ENCODE data around the gene IGSF3. TPM values are rescaled to one million over a fixed set of nuclear protein-coding genes. Genes with fewer than 3 reads are reported as not detected.

Gene IGSF3
- total RNA-seq, 4 donors from 2014 or later: 0.25 to 1.2 (median 0.72) TPM

DNA sequence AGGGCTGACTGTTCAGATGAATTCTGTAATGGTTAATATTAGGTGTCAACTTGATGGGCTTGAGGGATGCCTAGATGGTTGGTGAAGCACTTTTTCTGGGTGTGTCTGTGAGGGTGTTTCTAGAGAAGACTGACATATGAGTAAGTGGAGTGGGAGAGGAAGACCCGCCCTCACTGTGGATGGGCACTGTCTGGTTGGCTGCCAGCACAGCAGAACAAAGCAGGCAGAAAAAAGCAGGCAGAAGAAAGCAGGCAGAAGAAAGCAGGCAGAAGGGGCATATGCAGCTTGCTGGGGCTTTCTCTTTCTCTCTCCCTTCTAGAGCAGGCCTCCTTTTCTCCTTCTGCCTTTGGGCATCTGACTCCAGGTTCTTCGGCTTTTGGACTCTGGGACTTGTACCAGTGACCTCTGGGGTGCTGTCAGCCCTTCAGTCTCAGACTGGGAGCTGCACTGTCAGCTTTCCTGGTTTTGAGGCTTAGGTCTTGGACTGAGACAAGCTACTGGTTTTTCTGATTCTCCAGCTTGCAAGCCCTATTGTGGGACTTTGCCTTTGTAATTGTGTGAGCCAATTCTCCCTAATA lies 43.8 kb upstream of the IGSF3 start:
- H3K27ac ChIP-seq: no peak overlapping the region
- in situ Hi-C loops (cut with MboI; ENCODE audit: low sequenced_read_pairs in 4 of 4): no loop called here
- no peaks in the 10 kb centered on the region for H3K9me3 ChIP-seq
- DNase-seq (no peak), ATAC-seq (no peak)
- no peaks in the 10 kb centered on the region for H3K4me1 ChIP-seq
- no peak overlapping the region for H3K4me3 ChIP-seq
- H3K36me3 ChIP-seq: no peaks in the 10 kb centered on the region
- peaks cover 0 to 2% (median 0%) of the 10 kb centered on the region in 3 donors for H3K27me3 ChIP-seq
- no peak for TF ChIP-seq POLR2A (IDR thresholded peaks at IDR 0.05)
- TF ChIP-seq, protein P1, sequence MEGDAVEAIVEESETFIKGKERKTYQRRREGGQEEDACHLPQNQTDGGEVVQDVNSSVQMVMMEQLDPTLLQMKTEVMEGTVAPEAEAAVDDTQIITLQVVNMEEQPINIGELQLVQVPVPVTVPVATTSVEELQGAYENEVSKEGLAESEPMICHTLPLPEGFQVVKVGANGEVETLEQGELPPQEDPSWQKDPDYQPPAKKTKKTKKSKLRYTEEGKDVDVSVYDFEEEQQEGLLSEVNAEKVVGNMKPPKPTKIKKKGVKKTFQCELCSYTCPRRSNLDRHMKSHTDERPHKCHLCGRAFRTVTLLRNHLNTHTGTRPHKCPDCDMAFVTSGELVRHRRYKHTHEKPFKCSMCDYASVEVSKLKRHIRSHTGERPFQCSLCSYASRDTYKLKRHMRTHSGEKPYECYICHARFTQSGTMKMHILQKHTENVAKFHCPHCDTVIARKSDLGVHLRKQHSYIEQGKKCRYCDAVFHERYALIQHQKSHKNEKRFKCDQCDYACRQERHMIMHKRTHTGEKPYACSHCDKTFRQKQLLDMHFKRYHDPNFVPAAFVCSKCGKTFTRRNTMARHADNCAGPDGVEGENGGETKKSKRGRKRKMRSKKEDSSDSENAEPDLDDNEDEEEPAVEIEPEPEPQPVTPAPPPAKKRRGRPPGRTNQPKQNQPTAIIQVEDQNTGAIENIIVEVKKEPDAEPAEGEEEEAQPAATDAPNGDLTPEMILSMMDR (IDR thresholded peaks at IDR 0.05 in 4 of 5, conservative IDR thresholded peaks at IDR 0.05 in 1 of 5): no peak
- intact Hi-C loops (cut with DNase I; ENCODE audit: low total_unique reads): no loop called here

DNA sequence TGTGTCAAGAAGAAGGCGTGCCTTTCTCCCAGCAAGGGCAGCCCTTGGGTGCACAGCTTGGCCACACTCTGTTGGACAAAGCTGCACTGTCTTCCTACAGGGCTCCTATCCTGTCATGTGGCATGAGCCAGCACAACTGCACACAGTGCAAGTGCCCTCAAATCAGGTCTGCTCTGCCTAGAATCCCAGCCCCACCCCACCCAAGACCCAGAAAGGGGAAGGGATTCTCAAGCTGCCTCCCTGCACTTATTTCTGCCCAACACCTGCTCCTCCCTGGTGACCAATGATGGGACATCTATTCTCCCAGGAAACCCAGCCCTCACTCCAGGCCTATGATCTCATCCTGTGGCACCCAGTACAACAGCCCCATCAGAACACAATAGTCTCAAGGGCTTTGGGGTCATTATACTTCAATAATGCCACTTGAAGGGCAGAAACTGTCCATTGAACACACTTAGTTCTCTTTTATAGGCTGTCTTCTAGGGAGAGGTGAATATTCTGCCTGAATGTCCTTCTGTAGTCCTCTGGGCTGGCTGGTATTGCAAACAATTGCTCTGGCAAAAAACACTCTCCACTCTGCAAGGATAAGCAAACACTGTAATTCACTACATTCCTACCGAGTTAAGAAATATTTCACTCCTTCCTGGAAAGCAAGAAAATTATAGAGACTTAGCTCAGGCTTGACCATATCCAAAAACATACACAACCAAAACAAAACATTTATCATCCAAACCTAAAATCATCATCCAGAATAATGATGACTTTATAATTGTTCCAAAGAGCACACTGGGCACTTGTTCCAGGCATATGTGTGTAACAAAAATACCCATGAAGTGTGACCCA lies 43.1 kb upstream of the IGSF3 start:
- Histone ChIP-seq H3K36me3 (no peaks in the 10 kb centered on the region), H3K27me3 (no peaks in the 10 kb centered on the region), H3K4me1 (no peaks in the 10 kb centered on the region), H3K27ac (no peak overlapping the region), H3K9me3 (no peaks in the 10 kb centered on the region), H3K4me3 (no peak overlapping the region)
- DNase-seq: no peak
- ATAC-seq: no peak
- in situ Hi-C loops (cut with MboI; ENCODE audit: low sequenced_read_pairs in 4 of 4): no loop called here
- intact Hi-C loops (cut with DNase I; ENCODE audit: low total_unique reads): no loop called here
- TF ChIP-seq, protein P1 (IDR thresholded peaks at IDR 0.05 in 4 of 5, conservative IDR thresholded peaks at IDR 0.05 in 1 of 5): no peak
- no peak for TF ChIP-seq POLR2A (IDR thresholded peaks at IDR 0.05)

DNA sequence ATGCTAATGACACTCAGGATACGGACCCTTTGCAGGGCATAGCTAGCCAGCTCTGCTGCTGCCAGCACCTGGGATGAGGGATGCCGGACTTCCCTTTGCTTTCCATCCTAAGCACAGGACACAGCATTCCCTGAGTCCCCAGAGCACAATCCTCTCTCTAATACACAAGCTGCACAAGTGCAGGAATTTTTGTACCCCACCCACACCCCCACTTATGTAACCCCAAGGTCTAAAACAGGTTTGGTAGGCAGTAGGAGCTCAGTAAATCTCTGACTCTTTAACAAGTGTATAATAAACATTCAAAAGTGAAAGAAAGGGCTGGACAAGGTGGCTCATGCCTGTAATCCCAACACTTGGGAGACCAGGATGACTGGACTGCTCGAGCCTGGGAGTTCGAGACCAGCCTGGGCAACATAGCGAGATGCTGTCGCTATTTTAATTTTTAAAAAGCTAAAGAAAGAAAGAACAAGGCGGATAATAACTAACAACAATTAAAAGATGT lies 42.2 kb upstream of the IGSF3 start:
- intact Hi-C loops (cut with DNase I; ENCODE audit: low total_unique reads): no loop called here
- no peaks in the 10 kb centered on the region for H3K36me3 ChIP-seq
- no peak for ATAC-seq
- no peaks in the 10 kb centered on the region for H3K27me3 ChIP-seq
- no peak for DNase-seq
- no peaks in the 10 kb centered on the region for H3K9me3 ChIP-seq
- H3K4me3 ChIP-seq: no peak overlapping the region
- TF ChIP-seq, protein P1 (IDR thresholded peaks at IDR 0.05 in 4 of 5, conservative IDR thresholded peaks at IDR 0.05 in 1 of 5): no peak
- TF ChIP-seq POLR2A (IDR thresholded peaks at IDR 0.05): no peak
- in situ Hi-C loops (cut with MboI; ENCODE audit: low sequenced_read_pairs in 4 of 4): no loop called here
- no peaks in the 10 kb centered on the region for H3K4me1 ChIP-seq
- no peak overlapping the region for H3K27ac ChIP-seq

DNA sequence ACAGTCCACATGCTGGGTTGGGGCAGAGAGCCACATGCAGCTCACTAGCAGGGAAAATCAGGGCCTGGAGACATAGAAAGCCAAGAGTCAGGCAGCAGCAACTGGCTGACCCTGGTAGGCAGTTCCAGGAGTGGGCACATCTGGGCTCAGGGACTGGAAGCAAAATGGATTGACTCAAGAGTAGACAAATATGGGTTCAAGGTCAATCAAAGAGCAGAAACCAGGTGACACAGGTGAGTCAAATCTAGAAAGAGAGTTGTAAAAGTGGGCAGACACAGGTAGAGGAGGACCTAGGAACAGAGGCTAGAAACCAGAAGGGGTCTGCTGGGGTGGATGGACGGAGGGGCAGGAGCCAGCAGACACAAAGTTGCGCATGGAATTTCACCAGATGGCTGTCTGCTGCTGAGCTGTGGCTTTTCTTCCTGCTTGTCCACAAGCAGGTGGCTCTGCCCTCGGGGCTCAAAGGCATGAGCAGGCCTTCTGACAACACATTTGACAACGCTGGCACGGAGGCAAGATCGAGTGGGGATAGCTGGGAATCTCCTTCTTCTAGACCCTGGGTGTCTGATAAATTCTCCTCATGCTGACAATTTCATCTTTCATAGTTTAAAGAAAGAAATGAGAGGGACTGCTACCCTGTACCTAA lies 40.8 kb upstream of the IGSF3 start:
- Histone ChIP-seq H3K27me3 (no peaks in the 10 kb centered on the region), H3K36me3 (no peaks in the 10 kb centered on the region), H3K9me3 (no peaks in the 10 kb centered on the region), H3K4me1 (no peaks in the 10 kb centered on the region), H3K4me3 (no peak overlapping the region), H3K27ac (no peak overlapping the region)
- ATAC-seq (no peak), DNase-seq (no peak)
- intact Hi-C loops (cut with DNase I; ENCODE audit: low total_unique reads) (no loop called here), in situ Hi-C loops (cut with MboI; ENCODE audit: low sequenced_read_pairs in 4 of 4) (no loop called here)
- TF ChIP-seq, protein P1 (IDR thresholded peaks at IDR 0.05 in 4 of 5, conservative IDR thresholded peaks at IDR 0.05 in 1 of 5): no peak
- no peak for TF ChIP-seq POLR2A (IDR thresholded peaks at IDR 0.05)

Measured in gastrocnemius medialis (tissue), 4 donors.